ENCODE measurements around the gene AUTS2.

DNA sequence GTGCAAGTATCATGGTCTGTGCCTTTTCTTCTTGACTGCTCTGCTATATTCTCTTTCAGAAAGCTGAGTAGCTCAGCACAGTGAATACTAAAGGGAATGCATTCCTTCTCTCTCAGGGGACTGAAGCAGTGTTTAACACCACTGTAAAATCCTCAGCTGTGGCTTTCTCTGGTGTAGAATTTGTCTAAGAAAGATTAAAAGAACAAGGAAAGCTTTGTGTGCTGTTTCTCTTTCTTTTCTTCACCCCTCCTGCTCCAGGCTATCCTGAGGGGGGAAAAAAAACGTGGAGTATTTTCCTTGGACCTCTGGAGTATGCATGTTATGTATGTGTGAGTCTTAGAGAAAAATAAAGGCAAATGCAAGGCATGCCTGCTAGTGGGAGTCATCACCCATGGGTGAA is 383.9 kb downstream of the AUTS2 start:
- TF ChIP-seq, protein P1, sequence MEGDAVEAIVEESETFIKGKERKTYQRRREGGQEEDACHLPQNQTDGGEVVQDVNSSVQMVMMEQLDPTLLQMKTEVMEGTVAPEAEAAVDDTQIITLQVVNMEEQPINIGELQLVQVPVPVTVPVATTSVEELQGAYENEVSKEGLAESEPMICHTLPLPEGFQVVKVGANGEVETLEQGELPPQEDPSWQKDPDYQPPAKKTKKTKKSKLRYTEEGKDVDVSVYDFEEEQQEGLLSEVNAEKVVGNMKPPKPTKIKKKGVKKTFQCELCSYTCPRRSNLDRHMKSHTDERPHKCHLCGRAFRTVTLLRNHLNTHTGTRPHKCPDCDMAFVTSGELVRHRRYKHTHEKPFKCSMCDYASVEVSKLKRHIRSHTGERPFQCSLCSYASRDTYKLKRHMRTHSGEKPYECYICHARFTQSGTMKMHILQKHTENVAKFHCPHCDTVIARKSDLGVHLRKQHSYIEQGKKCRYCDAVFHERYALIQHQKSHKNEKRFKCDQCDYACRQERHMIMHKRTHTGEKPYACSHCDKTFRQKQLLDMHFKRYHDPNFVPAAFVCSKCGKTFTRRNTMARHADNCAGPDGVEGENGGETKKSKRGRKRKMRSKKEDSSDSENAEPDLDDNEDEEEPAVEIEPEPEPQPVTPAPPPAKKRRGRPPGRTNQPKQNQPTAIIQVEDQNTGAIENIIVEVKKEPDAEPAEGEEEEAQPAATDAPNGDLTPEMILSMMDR (IDR thresholded peaks at IDR 0.05; ENCODE audit: control extremely low read depth in 1 of 3, insufficient read depth in 1 of 3, low read depth in 1 of 3, low read length in 3 of 3) = no peak
- TF ChIP-seq MAFK (IDR thresholded peaks at IDR 0.05; ENCODE audit: low read depth, low read length) = no peak
- TF ChIP-seq EZH2 (IDR thresholded peaks at IDR 0.05; ENCODE audit: low read depth, low read length, severe bottlenecking) = no peak
- TF ChIP-seq NRF1 (IDR thresholded peaks at IDR 0.05; ENCODE audit: low read depth, low read length) = no peak
- TF ChIP-seq SP2 (IDR thresholded peaks at IDR 0.05; ENCODE audit: low read length) = no peak
